Endodermal cell (in vitro differentiated cells): ENCODE measurements around the gene ELAVL1. TPM values are rescaled to one million over a fixed set of nuclear protein-coding genes. Genes with fewer than 3 reads are reported as not detected.

ENCODE experiments used
- DNase-seq: peaks from one replicate; pipeline ENCODE4 v3.0.0-alpha.2; 2017
- H3K27ac ChIP-seq: 2 replicates; pipeline ENCODE4 v1.5.1; 2013; ENCODE audit warnings: mild to moderate bottlenecking, low read depth, low read length, moderate library complexity
- H3K27me3 ChIP-seq: 2 replicates; pipeline ENCODE4 v1.6.1; 2013; ENCODE audit warnings: mild to moderate bottlenecking, low read length, moderate library complexity; ENCODE audit not compliant: insufficient read depth, control insufficient read depth, poor library complexity, severe bottlenecking
- H3K36me3 ChIP-seq: 2 replicates; pipeline ENCODE4 v1.7.0; 2013; ENCODE audit warnings: mild to moderate bottlenecking, low read length, moderate library complexity; ENCODE audit not compliant: control insufficient read depth, insufficient read depth
- H3K4me1 ChIP-seq: one replicate; pipeline ENCODE4 v1.7.0; 2013; ENCODE audit warnings: low read length; ENCODE audit not compliant: control insufficient read depth, insufficient read depth
- H3K4me3 ChIP-seq: 2 replicates; pipeline ENCODE4 v1.5.1; 2013; ENCODE audit warnings: mild to moderate bottlenecking, low read length, moderate library complexity
- H3K9ac ChIP-seq: 2 replicates; pipeline ENCODE4 v1.6.1; 2013; ENCODE audit warnings: mild to moderate bottlenecking, low read length, moderate library complexity; ENCODE audit not compliant: poor library complexity, severe bottlenecking; ENCODE audit errors: extremely low read depth
- H3K9me3 ChIP-seq: 2 replicates; pipeline ENCODE4 v1.6.1; 2013; ENCODE audit warnings: mild to moderate bottlenecking, low read length, moderate library complexity; ENCODE audit not compliant: control insufficient read depth
- H3K27ac Mint-ChIP-seq: 2 replicates; pipeline ENCODE4 v1.8.0; 2020; ENCODE audit warnings: mixed read lengths
- H3K27me3 Mint-ChIP-seq: 2 replicates; pipeline ENCODE4 v1.8.0; 2021; ENCODE audit warnings: mild to moderate bottlenecking, mixed read lengths; ENCODE audit not compliant: insufficient read depth
- H3K36me3 Mint-ChIP-seq: 2 replicates; pipeline ENCODE4 v1.8.0; 2020; ENCODE audit warnings: low read depth, mixed read lengths
- H3K4me1 Mint-ChIP-seq: 2 replicates; pipeline ENCODE4 v1.8.0; 2020; ENCODE audit warnings: mixed read lengths
- H3K4me3 Mint-ChIP-seq: 2 replicates; pipeline ENCODE4 v1.8.0; 2020; ENCODE audit warnings: mild to moderate bottlenecking, moderate library complexity, mixed read lengths
- H3K9me3 Mint-ChIP-seq: 2 replicates; pipeline ENCODE4 v1.8.0; 2020; ENCODE audit warnings: mild to moderate bottlenecking, mixed read lengths
- WGBS, 2 experiments: methylation state at CpG; one replicate each; pipeline versions ENCODE4 v1.1.5 to v1.1.7; 2013; ENCODE audit warnings: missing lambda C conversion rate in 2 of 2, mixed read lengths in 1 of 2; ENCODE audit not compliant: insufficient coverage in 1 of 2, insufficient read length in 1 of 2; 5-methylcytosine and 5-hydroxymethylcytosine counted together
- total RNA-seq, 2 donors: library from RNA; stranded (reverse); fragmentation: NEBNext Ultra II Directional in 1 of 2; extraction: Animal tissue kit (Norgen Biotek cat#: 25700) in 1 of 2; gene quantifications; 2 replicates in 1 of 2; 3 replicates in 1 of 2; pipeline ENCODE4 v1.2.1, GENCODE V29; 2021
- TF ChIP-seq, protein P1 (sequence below): fragments of 200-600 bp; sonication (generic); conservative IDR thresholded peaks from 2 replicates; pipeline ENCODE4 v1.5.0; 2021; ENCODE audit warnings: antibody characterized with exemption, mild to moderate bottlenecking

Gene ELAVL1
- total RNA-seq, 2 donors from 2014 or later, result 123 to 149 TPM

DNA sequence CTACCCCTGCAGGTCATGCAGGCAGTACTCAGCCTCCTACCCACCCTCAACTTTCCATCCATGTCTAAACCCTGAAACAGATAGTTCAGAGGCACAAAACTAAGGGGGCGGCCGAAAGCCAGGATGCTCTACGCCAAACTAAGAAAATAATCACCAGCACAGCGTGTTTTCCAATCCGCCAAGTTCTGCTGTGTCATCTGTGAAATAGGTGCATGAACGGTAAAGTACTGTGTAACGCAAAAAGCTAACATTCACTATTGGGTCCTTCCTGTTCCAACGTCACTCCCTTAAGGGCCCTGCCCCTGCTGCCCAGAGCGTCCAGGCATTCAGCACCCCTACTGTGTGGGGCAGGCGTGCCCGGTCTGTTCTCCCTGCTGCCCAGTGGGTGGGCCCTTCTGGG, 49.7 kb downstream of the ELAVL1 start:
- no peaks in the 10 kb centered on the region for H3K9me3 Mint-ChIP-seq
- no peak overlapping the region for H3K4me3 Mint-ChIP-seq
- peaks cover 9% of the 10 kb centered on the region for H3K36me3 Mint-ChIP-seq
- Histone ChIP-seq H3K36me3 (peaks cover 25% of the 10 kb centered on the region), H3K9ac (no peak overlapping the region), H3K9me3 (no peaks in the 10 kb centered on the region), H3K4me1 (no peaks in the 10 kb centered on the region), H3K4me3 (no peak overlapping the region), H3K27me3 (no peaks in the 10 kb centered on the region), H3K27ac (no peak overlapping the region)
- H3K27me3 Mint-ChIP-seq, result no peaks in the 10 kb centered on the region
- TF ChIP-seq, protein P1, sequence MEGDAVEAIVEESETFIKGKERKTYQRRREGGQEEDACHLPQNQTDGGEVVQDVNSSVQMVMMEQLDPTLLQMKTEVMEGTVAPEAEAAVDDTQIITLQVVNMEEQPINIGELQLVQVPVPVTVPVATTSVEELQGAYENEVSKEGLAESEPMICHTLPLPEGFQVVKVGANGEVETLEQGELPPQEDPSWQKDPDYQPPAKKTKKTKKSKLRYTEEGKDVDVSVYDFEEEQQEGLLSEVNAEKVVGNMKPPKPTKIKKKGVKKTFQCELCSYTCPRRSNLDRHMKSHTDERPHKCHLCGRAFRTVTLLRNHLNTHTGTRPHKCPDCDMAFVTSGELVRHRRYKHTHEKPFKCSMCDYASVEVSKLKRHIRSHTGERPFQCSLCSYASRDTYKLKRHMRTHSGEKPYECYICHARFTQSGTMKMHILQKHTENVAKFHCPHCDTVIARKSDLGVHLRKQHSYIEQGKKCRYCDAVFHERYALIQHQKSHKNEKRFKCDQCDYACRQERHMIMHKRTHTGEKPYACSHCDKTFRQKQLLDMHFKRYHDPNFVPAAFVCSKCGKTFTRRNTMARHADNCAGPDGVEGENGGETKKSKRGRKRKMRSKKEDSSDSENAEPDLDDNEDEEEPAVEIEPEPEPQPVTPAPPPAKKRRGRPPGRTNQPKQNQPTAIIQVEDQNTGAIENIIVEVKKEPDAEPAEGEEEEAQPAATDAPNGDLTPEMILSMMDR, result no peak
- no peaks in the 10 kb centered on the region for H3K4me1 Mint-ChIP-seq
- DNase-seq, result no peak
- WGBS, 2 experiments, result 92% methylated on average over 11 of the region's 11 CpGs
- no peak overlapping the region for H3K27ac Mint-ChIP-seq

DNA sequence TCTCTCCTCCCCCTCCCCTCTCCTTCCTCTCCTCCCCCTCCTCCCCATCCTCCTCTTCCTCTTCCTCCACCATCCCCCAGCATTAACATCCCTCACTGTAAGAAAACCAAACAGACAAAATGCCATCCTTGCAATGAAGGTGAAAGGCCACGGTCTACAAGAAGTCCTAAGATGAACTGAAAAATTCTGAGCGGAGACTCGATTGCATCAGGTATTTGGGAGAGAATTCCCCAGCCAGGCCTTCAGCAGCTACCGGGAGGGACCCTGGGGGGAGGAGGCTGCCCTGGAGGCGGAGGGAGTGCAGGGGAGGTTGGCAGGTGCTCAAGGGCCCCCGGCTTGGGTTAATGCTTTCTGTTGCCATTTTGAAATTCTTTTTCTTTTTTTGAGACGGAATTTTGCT, 51.9 kb downstream of the ELAVL1 start:
- H3K4me3 Mint-ChIP-seq, result no peak overlapping the region
- Histone ChIP-seq H3K9ac (no peak overlapping the region), H3K36me3 (peaks cover 10% of the 10 kb centered on the region), H3K27me3 (no peaks in the 10 kb centered on the region), H3K9me3 (no peaks in the 10 kb centered on the region), H3K4me3 (no peak overlapping the region), H3K4me1 (no peaks in the 10 kb centered on the region), H3K27ac (no peak overlapping the region)
- TF ChIP-seq, protein P1, result no peak
- DNase-seq, result no peak
- H3K4me1 Mint-ChIP-seq, result no peaks in the 10 kb centered on the region
- H3K9me3 Mint-ChIP-seq, result no peaks in the 10 kb centered on the region
- WGBS, 2 experiments, result 78 to 89% methylated on average over 4 to 7 of the region's 7 CpGs
- no peak overlapping the region for H3K27ac Mint-ChIP-seq
- H3K27me3 Mint-ChIP-seq, result no peaks in the 10 kb centered on the region
- H3K36me3 Mint-ChIP-seq, result peaks cover 7% of the 10 kb centered on the region

DNA sequence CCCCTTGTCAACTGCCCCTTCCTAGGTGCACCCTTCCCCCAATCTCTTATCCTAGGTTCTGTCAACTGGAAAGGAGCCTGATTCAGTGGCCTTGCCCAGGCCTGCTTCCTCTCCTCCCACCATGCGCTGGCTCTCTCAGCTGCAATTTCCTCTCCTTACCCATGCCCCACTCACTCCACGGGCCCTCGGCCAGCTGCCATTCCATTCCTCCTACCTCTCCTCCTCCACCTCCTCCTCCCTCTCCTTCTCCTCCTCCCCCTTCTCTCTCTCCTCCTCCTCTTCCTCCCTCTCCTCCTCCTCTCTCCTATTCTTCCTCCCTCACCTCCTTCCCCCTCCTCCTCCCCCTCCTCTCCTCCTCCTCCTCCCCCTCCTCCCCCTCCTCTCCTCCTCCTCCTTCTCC, 52.4 kb downstream of the ELAVL1 start:
- H3K4me3 Mint-ChIP-seq, result no peak overlapping the region
- no peak for DNase-seq
- no peak overlapping the region for H3K27ac Mint-ChIP-seq
- H3K9ac ChIP-seq, result no peak overlapping the region
- H3K36me3 Mint-ChIP-seq, result peaks cover 5% of the 10 kb centered on the region
- H3K4me1 ChIP-seq, result no peaks in the 10 kb centered on the region
- WGBS, 2 experiments, result 73 to 78% methylated on average over 3 of the region's 3 CpGs
- H3K9me3 ChIP-seq, result peaks cover 2% of the 10 kb centered on the region
- no peak overlapping the region for H3K27ac ChIP-seq
- no peaks in the 10 kb centered on the region for H3K27me3 Mint-ChIP-seq
- no peaks in the 10 kb centered on the region for H3K9me3 Mint-ChIP-seq
- peaks cover 5% of the 10 kb centered on the region for H3K36me3 ChIP-seq
- no peaks in the 10 kb centered on the region for H3K27me3 ChIP-seq
- H3K4me1 Mint-ChIP-seq, result no peaks in the 10 kb centered on the region
- no peak overlapping the region for H3K4me3 ChIP-seq
- TF ChIP-seq, protein P1, result no peak
